ENCODE measurements around the gene CA7.

DNA sequence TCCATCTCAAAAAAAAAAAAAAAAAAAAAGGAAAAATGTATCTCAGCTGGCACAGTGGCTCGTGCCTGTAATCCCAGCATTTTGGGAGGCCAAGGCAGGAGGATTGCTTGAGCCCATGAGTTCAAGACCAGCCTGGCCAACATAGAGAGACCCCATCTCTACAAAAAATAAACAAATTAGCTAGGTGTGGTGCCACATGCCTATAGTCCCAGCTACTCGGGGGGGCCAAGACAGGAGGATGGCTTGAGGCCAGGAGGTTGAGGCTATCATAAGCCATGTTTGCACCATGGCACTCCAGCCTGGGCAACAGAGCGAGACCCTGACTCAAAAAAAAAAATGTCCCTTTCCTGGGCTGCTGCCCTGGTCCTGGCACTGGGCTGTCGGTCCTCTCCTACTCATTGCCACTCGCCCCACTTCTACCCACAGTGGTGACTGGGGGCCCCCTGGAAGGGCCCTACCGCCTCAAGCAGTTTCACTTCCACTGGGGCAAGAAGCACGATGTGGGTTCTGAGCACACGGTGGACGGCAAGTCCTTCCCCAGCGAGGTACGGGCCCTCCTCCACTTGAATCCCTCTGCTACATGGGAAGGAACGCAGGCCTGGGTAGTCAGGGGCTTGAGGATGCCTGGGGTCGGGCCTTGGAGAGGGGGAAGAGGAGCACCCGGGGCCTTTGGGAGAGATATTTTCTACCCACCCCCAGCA is 6.1 kb downstream of the CA7 start:
- TF ChIP-seq POLR2A (IDR thresholded peaks at IDR 0.05) = no peak
- TF ChIP-seq, protein P1, sequence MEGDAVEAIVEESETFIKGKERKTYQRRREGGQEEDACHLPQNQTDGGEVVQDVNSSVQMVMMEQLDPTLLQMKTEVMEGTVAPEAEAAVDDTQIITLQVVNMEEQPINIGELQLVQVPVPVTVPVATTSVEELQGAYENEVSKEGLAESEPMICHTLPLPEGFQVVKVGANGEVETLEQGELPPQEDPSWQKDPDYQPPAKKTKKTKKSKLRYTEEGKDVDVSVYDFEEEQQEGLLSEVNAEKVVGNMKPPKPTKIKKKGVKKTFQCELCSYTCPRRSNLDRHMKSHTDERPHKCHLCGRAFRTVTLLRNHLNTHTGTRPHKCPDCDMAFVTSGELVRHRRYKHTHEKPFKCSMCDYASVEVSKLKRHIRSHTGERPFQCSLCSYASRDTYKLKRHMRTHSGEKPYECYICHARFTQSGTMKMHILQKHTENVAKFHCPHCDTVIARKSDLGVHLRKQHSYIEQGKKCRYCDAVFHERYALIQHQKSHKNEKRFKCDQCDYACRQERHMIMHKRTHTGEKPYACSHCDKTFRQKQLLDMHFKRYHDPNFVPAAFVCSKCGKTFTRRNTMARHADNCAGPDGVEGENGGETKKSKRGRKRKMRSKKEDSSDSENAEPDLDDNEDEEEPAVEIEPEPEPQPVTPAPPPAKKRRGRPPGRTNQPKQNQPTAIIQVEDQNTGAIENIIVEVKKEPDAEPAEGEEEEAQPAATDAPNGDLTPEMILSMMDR (IDR thresholded peaks at IDR 0.05) = no peak
